IMR-90 (cell line): Measurements from ENCODE around the gene RNF212.

ENCODE experiments used
- FOS ChIP-seq: fragments of 150-350 bp; IDR thresholded peaks from 2 replicates; pipeline ENCODE4 v1.6.1; 2016; ENCODE audit warnings: low read depth, low read length
- MXI1 ChIP-seq: IDR thresholded peaks from 2 replicates; pipeline ENCODE4 v1.6.1; 2012; ENCODE audit warnings: low read depth, mild to moderate bottlenecking, low read length, moderate library complexity, borderline replicate concordance
- POLR2A ChIP-seq: IDR thresholded peaks from 2 replicates; pipeline ENCODE4 v1.6.1; 2012; ENCODE audit warnings: mild to moderate bottlenecking, low read depth, low read length
- RAD21 ChIP-seq: IDR thresholded peaks from 2 replicates; pipeline ENCODE4 v1.6.1; 2012; ENCODE audit warnings: low read length, improper control_type of control experiment
- RFX5 ChIP-seq: IDR thresholded peaks from 2 replicates; pipeline ENCODE4 v1.8.0; 2012; ENCODE audit warnings: low read depth, mild to moderate bottlenecking, low read length, moderate library complexity
- TF ChIP-seq, protein P1 (sequence below): conservative IDR thresholded peaks from 2 replicates; pipeline ENCODE4 v1.5.1; 2012; ENCODE audit warnings: mild to moderate bottlenecking, low read depth, low read length, improper control_type of control experiment
- TF ChIP-seq, protein P2 (sequence below): fragments of 150-350 bp; IDR thresholded peaks from 2 replicates; pipeline ENCODE4 v1.6.1; 2017; ENCODE audit warnings: mild to moderate bottlenecking, antibody characterized with exemption, low read length, low read depth

DNA sequence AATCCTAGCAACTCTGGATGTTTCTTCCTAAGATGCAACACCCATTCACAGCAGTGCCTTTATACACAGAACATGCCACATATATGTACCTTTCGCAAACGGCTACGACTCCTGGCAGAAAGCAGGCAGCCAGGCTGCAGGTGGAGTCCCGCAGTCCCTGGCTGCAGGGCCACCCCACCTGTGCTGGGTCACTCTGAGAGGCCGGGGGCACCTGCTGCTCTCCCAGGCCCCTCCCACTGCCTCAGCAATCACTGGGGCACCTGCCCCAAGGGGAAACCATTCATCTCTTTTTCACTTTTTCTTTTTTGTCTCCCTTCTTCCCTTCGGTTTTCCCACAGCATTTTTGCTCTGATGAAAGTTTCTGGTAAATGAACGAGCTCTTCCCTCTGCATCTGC is 28.0 kb downstream of the RNF212 start:
- TF ChIP-seq RFX5 (no peak), POLR2A (no peak), MXI1 (no peak), RAD21 (no peak), FOS (no peak)
- TF ChIP-seq, protein P1, sequence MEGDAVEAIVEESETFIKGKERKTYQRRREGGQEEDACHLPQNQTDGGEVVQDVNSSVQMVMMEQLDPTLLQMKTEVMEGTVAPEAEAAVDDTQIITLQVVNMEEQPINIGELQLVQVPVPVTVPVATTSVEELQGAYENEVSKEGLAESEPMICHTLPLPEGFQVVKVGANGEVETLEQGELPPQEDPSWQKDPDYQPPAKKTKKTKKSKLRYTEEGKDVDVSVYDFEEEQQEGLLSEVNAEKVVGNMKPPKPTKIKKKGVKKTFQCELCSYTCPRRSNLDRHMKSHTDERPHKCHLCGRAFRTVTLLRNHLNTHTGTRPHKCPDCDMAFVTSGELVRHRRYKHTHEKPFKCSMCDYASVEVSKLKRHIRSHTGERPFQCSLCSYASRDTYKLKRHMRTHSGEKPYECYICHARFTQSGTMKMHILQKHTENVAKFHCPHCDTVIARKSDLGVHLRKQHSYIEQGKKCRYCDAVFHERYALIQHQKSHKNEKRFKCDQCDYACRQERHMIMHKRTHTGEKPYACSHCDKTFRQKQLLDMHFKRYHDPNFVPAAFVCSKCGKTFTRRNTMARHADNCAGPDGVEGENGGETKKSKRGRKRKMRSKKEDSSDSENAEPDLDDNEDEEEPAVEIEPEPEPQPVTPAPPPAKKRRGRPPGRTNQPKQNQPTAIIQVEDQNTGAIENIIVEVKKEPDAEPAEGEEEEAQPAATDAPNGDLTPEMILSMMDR = no peak
- TF ChIP-seq, protein P2, sequence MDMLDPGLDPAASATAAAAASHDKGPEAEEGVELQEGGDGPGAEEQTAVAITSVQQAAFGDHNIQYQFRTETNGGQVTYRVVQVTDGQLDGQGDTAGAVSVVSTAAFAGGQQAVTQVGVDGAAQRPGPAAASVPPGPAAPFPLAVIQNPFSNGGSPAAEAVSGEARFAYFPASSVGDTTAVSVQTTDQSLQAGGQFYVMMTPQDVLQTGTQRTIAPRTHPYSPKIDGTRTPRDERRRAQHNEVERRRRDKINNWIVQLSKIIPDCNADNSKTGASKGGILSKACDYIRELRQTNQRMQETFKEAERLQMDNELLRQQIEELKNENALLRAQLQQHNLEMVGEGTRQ = no peak
